HG03045 (cell line): ENCODE results near the gene PRDX5.
"Not testable (repeated sequence)": the region's sequence is repeated elsewhere in the genome, so short reads cannot be mapped to it uniquely, and the experiment has no call there.

Experiments
- ATAC-seq: cut with Tn5 transposase; IDR thresholded peaks from one replicate; pipeline ENCODE4 v1.9.1; 2021; ENCODE audit warnings: mild to moderate bottlenecking, moderate library complexity; ENCODE audit not compliant: unreplicated experiment

The PRDX5 gene

GRCh38 chr11:64305075-64305690 is 12.7 kb upstream of the PRDX5 start, which contains the start of gene ESRRA:
Gene ESRRA, plus strand, starts transcription at chr11:64305524. Its CDS starts 1,656 bp downstream, at chr11:64307180.
- ATAC-seq, result peak; percentile 70

DNA sequence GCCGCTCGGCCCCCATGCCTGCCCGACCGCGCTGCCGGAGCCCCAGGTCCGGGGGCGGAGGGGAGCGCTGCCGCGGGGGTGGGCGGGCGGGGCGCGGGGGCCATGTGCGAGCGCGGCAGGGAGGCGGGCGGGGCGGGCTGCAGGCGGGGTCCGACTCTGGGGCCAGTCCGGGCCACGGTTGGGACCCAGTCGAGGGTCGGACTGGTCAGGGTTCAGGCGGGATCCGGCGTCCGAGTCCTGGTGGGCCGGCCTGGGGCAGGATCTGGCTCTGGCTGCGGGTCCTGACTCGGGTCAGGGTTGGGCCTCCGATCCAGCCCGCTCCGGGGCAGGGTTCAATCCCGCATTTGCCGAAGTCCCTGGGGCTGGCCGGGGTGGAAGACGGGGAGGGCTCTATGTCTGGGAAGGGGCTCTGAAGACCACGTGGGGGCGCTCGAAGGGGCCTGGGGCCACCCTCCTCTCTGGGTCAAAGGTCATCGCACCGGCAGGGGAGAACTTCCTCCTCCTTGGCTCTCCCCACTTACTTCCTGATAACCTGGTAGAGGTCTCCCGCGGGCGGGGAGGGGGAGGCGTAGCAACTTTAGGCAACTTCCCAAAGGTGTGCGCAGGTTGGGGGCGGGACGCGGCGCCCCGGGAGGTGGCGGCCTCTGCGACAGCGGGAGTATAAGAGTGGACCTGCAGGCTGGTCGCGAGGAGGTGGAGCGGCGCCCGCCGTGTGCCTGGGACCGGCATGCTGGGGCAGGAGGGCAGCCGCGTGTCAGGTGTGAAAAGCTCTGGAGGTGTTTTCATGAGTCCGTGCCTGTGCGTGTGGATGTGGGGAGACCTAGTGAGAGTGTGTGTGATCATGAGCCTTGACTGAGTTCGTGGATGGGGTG is 12.0 kb upstream of the PRDX5 start:
- ATAC-seq, result peak; percentile 33

DNA sequence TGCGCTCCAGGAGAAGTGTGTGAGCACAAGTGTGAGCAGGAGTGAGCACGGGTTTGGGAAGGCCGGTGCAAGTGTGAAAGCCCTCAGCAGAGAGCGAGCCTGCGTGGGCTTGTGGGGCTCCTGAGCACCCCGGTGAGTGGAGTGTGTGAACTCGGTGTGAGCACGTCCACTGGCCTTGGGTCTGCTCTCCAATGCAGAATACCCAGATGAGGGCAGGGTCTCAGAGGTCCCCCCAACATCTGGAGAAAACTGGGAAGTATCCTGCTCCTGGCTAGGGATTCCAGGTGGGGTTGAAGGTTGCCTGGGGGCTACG is 11.4 kb upstream of the PRDX5 start:
- no peak for ATAC-seq

DNA sequence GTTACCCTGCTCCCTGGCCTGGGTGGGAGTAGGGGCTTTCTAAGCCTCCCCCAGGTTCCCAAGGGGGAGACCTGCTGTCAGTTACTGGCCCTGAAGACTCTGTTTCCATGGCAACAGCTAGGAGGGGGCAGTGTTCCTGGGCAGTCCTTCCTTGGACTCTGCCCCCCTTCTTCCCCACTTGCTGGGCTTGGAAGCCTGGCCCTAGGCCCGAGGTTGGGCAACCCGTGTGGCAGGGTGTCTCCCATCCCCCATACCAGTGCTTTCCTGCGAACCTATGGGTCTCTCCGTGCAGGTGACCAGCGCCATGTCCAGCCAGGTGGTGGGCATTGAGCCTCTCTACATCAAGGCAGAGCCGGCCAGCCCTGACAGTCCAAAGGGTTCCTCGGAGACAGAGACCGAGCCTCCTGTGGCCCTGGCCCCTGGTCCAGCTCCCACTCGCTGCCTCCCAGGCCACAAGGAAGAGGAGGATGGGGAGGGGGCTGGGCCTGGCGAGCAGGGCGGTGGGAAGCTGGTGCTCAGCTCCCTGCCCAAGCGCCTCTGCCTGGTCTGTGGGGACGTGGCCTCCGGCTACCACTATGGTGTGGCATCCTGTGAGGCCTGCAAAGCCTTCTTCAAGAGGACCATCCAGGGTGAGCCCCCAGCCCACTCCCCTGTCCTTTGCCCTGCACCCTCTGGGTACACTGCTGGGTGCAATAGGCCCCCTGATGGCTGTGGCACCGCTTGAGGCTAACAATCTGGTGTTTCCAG is 10.9 kb upstream of the PRDX5 start:
- no peak for ATAC-seq

GRCh38 chr11:64307795-64308194 is 10.1 kb upstream of the PRDX5 start:
- ATAC-seq, result not testable (repeated sequence)

DNA sequence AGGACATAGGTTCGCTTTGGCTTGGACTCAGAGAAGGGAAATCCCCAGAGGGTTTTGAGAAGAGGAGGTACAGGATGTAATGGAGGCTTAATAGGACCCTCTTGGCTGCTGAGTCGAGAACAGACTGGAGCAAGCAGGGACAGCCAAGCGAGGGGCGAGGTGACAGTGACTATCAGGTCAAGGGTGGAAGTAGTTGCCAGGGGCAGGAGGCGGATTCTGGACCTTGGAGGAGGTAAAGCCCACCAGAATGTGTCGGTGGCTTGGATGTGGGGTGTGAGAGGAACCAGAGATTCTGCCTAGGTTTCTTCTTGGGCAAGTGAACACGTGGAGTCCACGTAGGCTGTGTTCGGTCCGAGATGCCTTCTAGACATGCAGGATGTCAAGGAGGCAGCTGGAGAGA is 5.0 kb upstream of the PRDX5 start:
- ATAC-seq, result no peak

DNA sequence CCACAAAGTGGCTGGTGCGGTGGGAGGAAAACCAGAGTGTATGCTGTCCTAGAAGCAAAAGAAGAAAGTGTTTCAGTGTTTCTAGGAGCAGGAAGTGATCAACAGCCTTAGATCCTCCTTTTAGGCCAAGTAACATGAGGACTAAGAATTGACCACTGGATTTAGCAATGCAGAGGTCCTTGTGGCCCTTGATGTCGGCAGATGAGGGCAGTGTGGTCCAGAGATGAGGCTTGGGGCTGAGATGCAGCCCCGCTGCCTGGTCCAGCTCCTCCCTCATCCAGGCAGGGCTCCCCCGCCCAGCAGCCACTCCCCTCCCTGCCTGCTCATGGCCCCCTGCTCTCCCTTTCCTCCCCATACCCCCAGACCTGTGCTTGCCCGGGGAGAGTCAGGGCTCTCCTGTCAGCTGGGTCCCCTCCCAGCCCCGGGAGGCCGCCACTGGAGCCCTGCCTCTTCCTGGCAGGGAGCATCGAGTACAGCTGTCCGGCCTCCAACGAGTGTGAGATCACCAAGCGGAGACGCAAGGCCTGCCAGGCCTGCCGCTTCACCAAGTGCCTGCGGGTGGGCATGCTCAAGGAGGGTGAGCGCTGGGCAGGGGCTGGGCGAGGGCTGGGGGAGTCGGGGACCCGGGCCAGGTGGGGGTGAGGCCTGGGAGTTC is 4.3 kb upstream of the PRDX5 start:
- no peak for ATAC-seq

DNA sequence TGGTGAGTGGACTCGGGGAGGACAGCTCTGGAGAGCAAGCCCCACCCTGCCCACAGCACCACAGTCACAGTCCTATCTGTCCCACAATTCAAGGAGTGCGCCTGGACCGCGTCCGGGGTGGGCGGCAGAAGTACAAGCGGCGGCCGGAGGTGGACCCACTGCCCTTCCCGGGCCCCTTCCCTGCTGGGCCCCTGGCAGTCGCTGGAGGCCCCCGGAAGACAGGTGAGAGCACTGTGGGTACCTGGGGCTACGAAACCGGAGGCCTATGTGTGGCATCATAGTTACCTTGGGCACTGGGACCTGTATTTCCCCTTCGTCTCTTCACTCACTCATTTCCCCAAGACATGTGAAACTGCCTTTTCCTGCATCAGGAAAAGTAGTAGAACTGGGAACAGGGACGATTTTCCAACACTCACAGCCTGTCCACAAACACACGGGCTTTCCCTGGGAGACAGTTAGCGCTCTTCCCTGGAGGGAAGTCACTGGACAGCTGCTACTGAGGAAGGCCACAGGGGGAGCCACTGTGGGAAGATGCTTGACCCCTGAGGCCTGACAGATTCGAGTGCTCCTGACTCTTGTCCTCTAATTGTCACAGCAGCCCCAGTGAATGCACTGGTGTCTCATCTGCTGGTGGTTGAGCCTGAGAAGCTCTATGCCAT is 3.6 kb upstream of the PRDX5 start:
- no peak for ATAC-seq

- ATAC-seq, result no peak
Observed at GRCh38 chr11:64314805-64315561, 2.9 kb upstream of the PRDX5 start.

DNA sequence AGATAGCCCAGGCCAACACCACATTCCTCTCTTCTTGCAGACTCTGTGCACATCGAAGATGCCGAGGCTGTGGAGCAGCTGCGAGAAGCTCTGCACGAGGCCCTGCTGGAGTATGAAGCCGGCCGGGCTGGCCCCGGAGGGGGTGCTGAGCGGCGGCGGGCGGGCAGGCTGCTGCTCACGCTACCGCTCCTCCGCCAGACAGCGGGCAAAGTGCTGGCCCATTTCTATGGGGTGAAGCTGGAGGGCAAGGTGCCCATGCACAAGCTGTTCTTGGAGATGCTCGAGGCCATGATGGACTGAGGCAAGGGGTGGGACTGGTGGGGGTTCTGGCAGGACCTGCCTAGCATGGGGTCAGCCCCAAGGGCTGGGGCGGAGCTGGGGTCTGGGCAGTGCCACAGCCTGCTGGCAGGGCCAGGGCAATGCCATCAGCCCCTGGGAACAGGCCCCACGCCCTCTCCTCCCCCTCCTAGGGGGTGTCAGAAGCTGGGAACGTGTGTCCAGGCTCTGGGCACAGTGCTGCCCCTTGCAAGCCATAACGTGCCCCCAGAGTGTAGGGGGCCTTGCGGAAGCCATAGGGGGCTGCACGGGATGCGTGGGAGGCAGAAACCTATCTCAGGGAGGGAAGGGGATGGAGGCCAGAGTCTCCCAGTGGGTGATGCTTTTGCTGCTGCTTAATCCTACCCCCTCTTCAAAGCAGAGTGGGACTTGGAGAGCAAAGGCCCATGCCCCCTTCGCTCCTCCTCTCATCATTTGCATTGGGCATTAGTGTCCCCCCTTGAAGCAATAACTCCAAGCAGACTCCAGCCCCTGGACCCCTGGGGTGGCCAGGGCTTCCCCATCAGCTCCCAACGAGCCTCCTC is 2.0 kb upstream of the PRDX5 start:
- ATAC-seq, result not testable (repeated sequence)

GRCh38 chr11:64316672-64317324 is 1.1 kb upstream of the PRDX5 start:
- peak; percentile 2 for ATAC-seq

DNA sequence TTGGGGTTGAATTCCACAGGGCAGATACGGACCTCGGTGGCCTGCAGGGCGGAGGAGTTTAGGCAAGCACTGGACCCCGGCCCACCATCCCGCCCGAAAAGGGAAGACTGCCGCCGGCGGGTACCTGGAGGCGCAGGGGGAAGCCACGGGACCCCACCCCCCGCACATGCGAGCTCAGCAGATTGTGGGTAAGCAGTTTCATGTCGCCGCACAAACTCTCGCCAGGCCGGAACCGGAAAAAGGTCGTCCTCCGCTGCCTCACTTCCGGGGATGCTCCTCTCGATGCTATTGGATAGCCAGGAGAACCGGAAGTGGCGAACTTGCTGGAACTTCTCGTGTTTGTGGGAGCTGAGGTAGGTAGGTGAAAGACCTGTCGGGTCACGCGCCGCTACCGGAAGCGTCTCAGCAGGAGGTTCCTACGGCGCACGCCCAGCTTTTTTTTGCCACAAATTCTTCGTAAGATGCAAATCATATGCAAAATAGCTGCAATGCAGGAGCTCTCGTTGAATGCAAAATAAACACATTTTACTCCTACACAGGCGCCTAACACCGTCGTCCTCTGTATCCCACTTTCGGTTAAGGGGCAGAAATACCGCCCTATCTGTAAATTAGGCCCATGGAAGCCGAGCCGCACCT is 478 bp upstream of the PRDX5 start, which contains the start of gene TRMT112:
Gene TRMT112 (minus strand): TSS at position 235 of the 636 bp plus-strand sequence. CDS start 33 bp downstream, at position 202.
- peak; percentile 65 for ATAC-seq

DNA sequence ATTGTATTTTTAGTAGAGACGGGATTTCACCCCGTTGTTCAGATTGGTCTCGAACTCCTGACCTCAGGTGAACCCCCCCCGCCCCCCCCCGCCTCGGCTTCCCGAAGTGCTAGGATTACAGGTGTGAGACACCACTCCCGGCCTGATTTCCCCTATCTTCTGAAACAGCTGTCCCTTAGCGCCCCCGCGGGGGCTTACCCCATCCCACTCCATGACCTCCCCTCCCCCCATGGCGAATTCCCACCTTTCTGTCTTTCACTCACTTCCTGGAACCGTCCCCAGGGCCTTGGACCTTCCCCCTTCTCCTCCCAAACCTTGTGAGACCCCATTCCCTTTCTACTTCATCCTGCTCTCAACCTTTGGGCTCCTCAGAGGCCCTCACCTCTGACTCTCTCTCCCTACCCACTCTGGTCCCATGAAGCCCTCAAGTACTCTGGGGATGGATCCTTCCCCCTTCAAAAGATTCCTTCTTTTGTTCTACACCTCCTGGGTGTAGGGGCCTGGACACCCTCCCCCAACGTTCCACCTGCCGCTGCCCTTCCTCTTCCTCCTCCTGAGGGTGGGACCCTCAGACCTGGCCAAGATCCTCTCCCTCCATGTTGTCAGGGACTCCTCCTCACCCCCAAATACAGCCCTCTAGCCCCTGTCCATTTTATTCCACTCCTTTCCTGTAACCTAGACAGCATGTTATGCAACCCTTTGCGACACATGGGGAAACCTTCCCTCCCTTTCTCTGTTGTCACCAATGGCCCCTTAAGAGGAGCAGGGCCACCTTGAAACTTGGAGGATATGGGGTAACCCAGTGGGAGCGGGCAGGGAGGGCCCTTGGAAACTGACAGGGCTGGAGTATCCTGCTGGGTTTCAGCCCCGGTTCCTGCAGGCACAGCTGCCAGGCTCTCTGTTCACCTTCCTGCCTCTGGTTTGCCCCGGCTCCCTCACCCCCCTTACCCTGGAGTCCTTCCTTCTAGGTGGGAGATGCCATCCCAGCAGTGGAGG is 1.1 kb downstream of the PRDX5 start:
- ATAC-seq, result no peak

DNA sequence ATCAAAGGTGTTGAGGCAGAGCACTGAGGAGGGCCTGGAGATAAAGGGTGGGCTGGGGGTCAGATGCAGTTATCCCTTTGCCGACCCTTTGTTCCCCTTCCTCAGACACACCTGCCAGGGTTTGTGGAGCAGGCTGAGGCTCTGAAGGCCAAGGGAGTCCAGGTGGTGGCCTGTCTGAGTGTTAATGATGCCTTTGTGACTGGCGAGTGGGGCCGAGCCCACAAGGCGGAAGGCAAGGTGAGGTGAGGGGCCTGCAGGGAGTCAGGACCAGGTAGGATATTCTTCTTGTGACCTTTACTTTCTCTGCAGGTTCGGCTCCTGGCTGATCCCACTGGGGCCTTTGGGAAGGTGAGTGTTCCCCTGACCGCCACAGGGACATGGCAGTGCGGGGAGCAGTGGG is 2.6 kb downstream of the PRDX5 start:
- ATAC-seq, result no peak

DNA sequence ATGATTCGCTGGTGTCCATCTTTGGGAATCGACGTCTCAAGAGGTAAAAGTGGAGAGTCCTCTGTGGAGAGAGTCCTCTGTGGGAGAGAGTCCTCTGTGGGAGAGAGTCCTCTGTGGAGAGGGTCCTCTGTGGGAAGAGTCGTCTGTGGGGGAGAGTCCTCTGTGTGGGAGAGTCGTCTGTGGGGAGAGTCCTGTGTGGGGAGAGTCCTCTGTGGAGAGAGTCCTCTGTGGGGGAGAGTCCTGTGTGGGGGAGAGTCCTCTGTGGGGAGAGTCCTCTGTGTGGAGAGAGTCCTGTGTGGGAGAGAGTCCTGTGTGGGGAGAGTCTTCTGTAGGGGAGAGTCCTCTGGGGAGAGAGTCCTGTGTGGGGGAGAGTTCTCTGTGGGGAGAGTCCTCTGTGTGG is 3.1 kb downstream of the PRDX5 start:
- no peak for ATAC-seq

DNA sequence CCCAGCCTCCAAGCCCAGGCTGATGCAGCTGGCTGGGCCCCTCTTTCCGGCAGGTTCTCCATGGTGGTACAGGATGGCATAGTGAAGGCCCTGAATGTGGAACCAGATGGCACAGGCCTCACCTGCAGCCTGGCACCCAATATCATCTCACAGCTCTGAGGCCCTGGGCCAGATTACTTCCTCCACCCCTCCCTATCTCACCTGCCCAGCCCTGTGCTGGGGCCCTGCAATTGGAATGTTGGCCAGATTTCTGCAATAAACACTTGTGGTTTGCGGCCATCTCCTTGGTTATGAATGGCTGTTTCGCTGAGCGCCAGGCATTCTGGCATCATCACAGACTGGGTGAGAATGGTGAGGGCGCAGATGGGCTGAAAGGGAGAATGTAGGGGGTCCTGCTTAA is 3.6 kb downstream of the PRDX5 start:
- ATAC-seq, result no peak

DNA sequence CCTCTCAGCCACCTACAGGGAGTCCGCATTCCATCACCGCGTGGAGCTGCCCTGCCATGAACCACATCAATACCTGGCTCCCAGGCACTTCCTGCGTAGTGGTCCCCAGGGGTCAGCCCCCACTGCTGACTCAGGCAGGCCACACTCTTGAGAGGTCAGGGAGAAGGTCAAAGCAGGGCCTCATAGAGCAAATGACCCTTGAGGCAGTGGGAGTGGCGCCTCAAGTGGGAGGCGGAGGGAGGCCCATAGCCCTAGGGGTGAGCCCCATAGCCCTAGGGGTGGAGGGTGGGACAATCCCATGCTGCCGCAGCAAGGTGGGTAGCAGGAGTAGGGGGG is 5.0 kb downstream of the PRDX5 start:
- ATAC-seq, result no peak
